ENCODE data around the gene UBTF. TPM values are rescaled to one million over a fixed set of nuclear protein-coding genes. Genes with fewer than 3 reads are reported as not detected.

UBTF gene
- total and polyA plus RNA-seq, 9 of the 15 experiments (the other 6 are each of a cell fraction or from before 2014, with no cell fraction given): 1.2 to 113 (median 83.6) TPM

DNA sequence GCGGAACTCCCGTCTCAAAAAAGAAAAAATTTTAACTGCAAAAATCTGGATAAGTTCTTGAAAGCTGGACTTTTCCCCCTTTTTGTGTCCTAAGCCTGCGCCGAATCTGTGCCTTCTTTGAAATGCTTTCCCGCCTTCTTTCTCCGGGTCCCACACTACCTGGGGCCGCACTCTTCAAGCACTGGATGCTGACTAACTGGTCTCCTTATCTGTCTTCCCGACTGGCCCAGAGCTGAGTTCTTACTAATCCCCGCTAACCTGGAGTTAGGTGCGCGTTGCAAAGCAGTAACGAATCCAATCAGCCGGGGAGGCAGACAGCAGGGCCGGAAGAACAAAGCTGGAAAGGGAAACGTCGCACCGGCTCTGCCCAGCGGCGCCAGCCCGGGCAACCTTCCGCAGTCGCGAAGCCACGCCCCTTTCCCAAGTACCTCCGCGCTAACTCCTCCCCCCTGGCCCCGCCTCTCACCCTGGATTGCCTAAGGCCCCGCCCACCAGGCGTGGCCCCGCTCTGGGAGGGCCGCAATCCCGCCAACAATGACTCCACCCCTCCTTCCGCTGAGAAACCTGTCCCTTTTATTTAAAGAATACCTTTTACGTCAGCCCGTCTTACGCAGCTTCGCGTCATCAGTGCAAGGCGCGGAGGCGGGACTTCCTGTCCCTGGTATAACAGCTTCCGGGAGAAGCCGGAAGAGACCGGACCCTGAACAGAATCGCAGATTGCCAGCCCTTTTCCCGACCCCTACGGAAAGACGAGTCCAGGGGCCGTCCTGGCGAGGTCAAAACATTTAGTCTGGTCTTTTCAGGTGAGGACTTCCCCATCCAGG is 33.0 kb downstream of the UBTF start, which contains the start of gene TMUB2 (continued):
- peak; percentile 62; the same call in 1 of the 2 replicates for TF ChIP-seq MYC (IDR thresholded peaks at IDR 0.05; ENCODE audit: low read depth, low read length)
- no peak for TF ChIP-seq MYC (CRISPR knock-in tag; IDR thresholded peaks at IDR 0.05; ENCODE audit: borderline replicate concordance, low read depth)
- TF ChIP-seq STAT5B (CRISPR knock-in tag; IDR thresholded peaks at IDR 0.05): no peak
- TF ChIP-seq CBX5 (IDR thresholded peaks at IDR 0.05; ENCODE audit: borderline replicate concordance, low read depth): no peak
- no peak for TF ChIP-seq HSF4 (CRISPR knock-in tag; IDR thresholded peaks at IDR 0.05; ENCODE audit: borderline replicate concordance)
- TF ChIP-seq GATA2 (CRISPR knock-in tag; IDR thresholded peaks at IDR 0.05): no peak
- TF ChIP-seq BRF1 (IDR thresholded peaks at IDR 0.05; ENCODE audit: borderline replicate concordance, extremely low read depth, insufficient read length): no peak
- TF ChIP-seq ZNF12 (CRISPR knock-in tag; IDR thresholded peaks at IDR 0.05): no peak
- no peak for TF ChIP-seq SMAD2 (IDR thresholded peaks at IDR 0.05; ENCODE audit: low read depth, low read length)
- TF ChIP-seq TCF3 (CRISPR knock-in tag; IDR thresholded peaks at IDR 0.05): no peak
- TF ChIP-seq ZC3H8 (IDR thresholded peaks at IDR 0.05): no peak
- TF ChIP-seq ARNT (IDR thresholded peaks at IDR 0.05): no peak
- TF ChIP-seq, protein P1, sequence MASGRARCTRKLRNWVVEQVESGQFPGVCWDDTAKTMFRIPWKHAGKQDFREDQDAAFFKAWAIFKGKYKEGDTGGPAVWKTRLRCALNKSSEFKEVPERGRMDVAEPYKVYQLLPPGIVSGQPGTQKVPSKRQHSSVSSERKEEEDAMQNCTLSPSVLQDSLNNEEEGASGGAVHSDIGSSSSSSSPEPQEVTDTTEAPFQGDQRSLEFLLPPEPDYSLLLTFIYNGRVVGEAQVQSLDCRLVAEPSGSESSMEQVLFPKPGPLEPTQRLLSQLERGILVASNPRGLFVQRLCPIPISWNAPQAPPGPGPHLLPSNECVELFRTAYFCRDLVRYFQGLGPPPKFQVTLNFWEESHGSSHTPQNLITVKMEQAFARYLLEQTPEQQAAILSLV (tag; IDR thresholded peaks at IDR 0.05): no peak
- no peak for TF ChIP-seq ZNF830 (CRISPR knock-in tag; IDR thresholded peaks at IDR 0.05)

Measured in K562 (cell line).